NCI-H345 (cell line): ENCODE measurements around the gene OXSR1.

ENCODE experiments used
- DNase-seq: peaks from one replicate; lab custom pipeline; 2025; lab: John Stamatoyannopoulos, UW

Gene OXSR1

GRCh38 chr3:38164952-38165721, at the start of gene OXSR1:
OXSR1 (plus strand) TSS chr3:38165537; CDS start chr3:38165877, 340 bp downstream.
- peak; percentile 98 for DNase-seq

- DNase-seq = no peak
Measured at GRCh38 chr3:38115645-38116427, 49.5 kb upstream of the OXSR1 start.

- DNase-seq = no peak
Measured at GRCh38 chr3:38116471-38117162, 48.7 kb upstream of the OXSR1 start.

- DNase-seq = no peak
Measured at GRCh38 chr3:38117163-38117716, 48.1 kb upstream of the OXSR1 start.

GRCh38 chr3:38117748-38118420, 47.5 kb upstream of the OXSR1 start:
- peak; percentile 14 for DNase-seq

- no peak for DNase-seq
Measured at GRCh38 chr3:38118421-38119247, 46.7 kb upstream of the OXSR1 start.

- DNase-seq = no peak
Measured at GRCh38 chr3:38119248-38119544, 46.1 kb upstream of the OXSR1 start.

GRCh38 chr3:38119821-38120692, 45.3 kb upstream of the OXSR1 start:
- no peak for DNase-seq

GRCh38 chr3:38120693-38121450, 44.5 kb upstream of the OXSR1 start:
- no peak for DNase-seq

- DNase-seq = no peak
Measured at GRCh38 chr3:38121451-38121831, 43.9 kb upstream of the OXSR1 start.

GRCh38 chr3:38121832-38122461, 43.4 kb upstream of the OXSR1 start:
- DNase-seq = no peak

GRCh38 chr3:38122712-38123290, 42.5 kb upstream of the OXSR1 start:
- no peak for DNase-seq

- no peak for DNase-seq
Measured at GRCh38 chr3:38124324-38125122, 40.8 kb upstream of the OXSR1 start.

GRCh38 chr3:38125305-38126120, 39.8 kb upstream of the OXSR1 start:
- DNase-seq = no peak

- DNase-seq = no peak
Measured at GRCh38 chr3:38126121-38126892, 39.0 kb upstream of the OXSR1 start.
